ENCODE data around the gene IWS1. TPM values are rescaled to one million over a fixed set of nuclear protein-coding genes. Genes with fewer than 3 reads are reported as not detected.

Gene IWS1
- polyA plus RNA-seq, 2 of the 4 experiments (the other 2 are of a cell fraction), result 56.6 to 69.1 TPM

GRCh38 chr2:127552336-127552735 is 26.0 kb upstream of the IWS1 start:
- CTCF ChIA-PET, result interaction anchor here (1.2 to 1.4 kb wide), 2 partner anchors 13 to 144 kb away, joined by 3 to 4 read pairs; no protein-coding TSS in a partner anchor
- DNase-seq (ENCODE audit: low read depth in 1 of 2, low spot score in 1 of 2), result no peak
- no peak for FAIRE-seq
- ATAC-seq, result no peak
- Histone ChIP-seq H3K27ac (no peak overlapping the region), H3K4me2 (no peak overlapping the region), H3K9me3 (peaks cover 2% of the 10 kb centered on the region; the same call in 2 of the 3 replicates), H3K4me1 (no peaks in the 10 kb centered on the region), H3K4me3 (no peak overlapping the region)
- POLR2A ChIA-PET, result no interaction called here
- TF ChIP-seq ZFP36 (IDR thresholded peaks at IDR 0.05; ENCODE audit: borderline replicate concordance, partially characterized antibody) (no peak), FOSB (CRISPR knock-in tag; IDR thresholded peaks at IDR 0.05) (no peak), TP53 (CRISPR knock-in tag; IDR thresholded peaks at IDR 0.05) (no peak), EHF (CRISPR knock-in tag; IDR thresholded peaks at IDR 0.05) (no peak), CBX8 (IDR thresholded peaks at IDR 0.05) (no peak), CEBPB (IDR thresholded peaks at IDR 0.05) (no peak)
- WGBS (ENCODE audit: missing lambda C conversion rate), result 56% methylated on average over 6 of the region's 6 CpGs

GRCh38 chr2:127551221-127551930 is 25.1 kb upstream of the IWS1 start:
- DNase-seq (ENCODE audit: low read depth in 1 of 2, low spot score in 1 of 2) (no peak), ATAC-seq (no peak; a peak in 1 of 6 replicates), FAIRE-seq (no peak)
- ChIA-PET POLR2A (no interaction called here), CTCF (interaction anchor here (1.0 to 1.4 kb wide), 3 partner anchors 15 to 144 kb away, joined by 3 to 4 read pairs (median 4); no protein-coding TSS in a partner anchor)
- H3K27ac ChIP-seq, result no peak overlapping the region
- no peaks in the 10 kb centered on the region for H3K4me1 ChIP-seq
- WGBS (ENCODE audit: missing lambda C conversion rate), result 55% methylated on average over 7 of the region's 7 CpGs
- no peak for TF ChIP-seq HOXA7 (CRISPR knock-in tag; IDR thresholded peaks at IDR 0.05)
- no peak for TF ChIP-seq PBX3 (IDR thresholded peaks at IDR 0.05)
- no peak for TF ChIP-seq NR3C1 (IDR thresholded peaks at IDR 0.05)
- no peak for TF ChIP-seq CEBPB (IDR thresholded peaks at IDR 0.05)
- no peak for TF ChIP-seq FOSB (CRISPR knock-in tag; IDR thresholded peaks at IDR 0.05)
- no peak for TF ChIP-seq REST (IDR thresholded peaks at IDR 0.05)
- no peak for TF ChIP-seq RNF2 (IDR thresholded peaks at IDR 0.05; ENCODE audit: borderline replicate concordance, low read depth)
- no peak for TF ChIP-seq TP53 (CRISPR knock-in tag; IDR thresholded peaks at IDR 0.05)
- no peak for TF ChIP-seq HMGXB4 (CRISPR knock-in tag; IDR thresholded peaks at IDR 0.05; ENCODE audit: borderline replicate concordance)
- H3K4me3 ChIP-seq, result no peak overlapping the region
- no peak overlapping the region for H3K4me2 ChIP-seq
- H3K9me3 ChIP-seq, result peaks cover 2% of the 10 kb centered on the region; the same call in 1 of the 3 replicates

GRCh38 chr2:127546797-127547196 is 20.5 kb upstream of the IWS1 start:
- Histone ChIP-seq H3K4me3 (no peak overlapping the region), H3K4me1 (peaks cover 8% of the 10 kb centered on the region; the same call in 1 of the 3 replicates), H3K4me2 (no peak overlapping the region), H3K9me3 (peaks cover 2% of the 10 kb centered on the region; the same call in 1 of the 3 replicates), H3K27ac (no peak overlapping the region)
- CTCF ChIA-PET, result no interaction called here
- WGBS (ENCODE audit: missing lambda C conversion rate), result 6% methylated on average over 3 of the region's 3 CpGs
- DNase-seq (ENCODE audit: low read depth in 1 of 2, low spot score in 1 of 2) (no peak), ATAC-seq (no peak), FAIRE-seq (no peak)
- POLR2A ChIA-PET, result no interaction called here
- no peak for TF ChIP-seq ZSCAN20 (CRISPR knock-in tag; IDR thresholded peaks at IDR 0.05)
- TF ChIP-seq HOXB13 (CRISPR knock-in tag; IDR thresholded peaks at IDR 0.05; ENCODE audit: low read depth), result no peak
- no peak for TF ChIP-seq EP300 (IDR thresholded peaks at IDR 0.05)
- no peak for TF ChIP-seq ELK1 (IDR thresholded peaks at IDR 0.05; ENCODE audit: low read depth, low read length)
- TF ChIP-seq ZNF302 (CRISPR knock-in tag; IDR thresholded peaks at IDR 0.05), result no peak
- no peak for TF ChIP-seq CHD2 (IDR thresholded peaks at IDR 0.05; ENCODE audit: low read length, partially characterized antibody)
- TF ChIP-seq JUN (IDR thresholded peaks at IDR 0.05), result no peak
- TF ChIP-seq MAX (IDR thresholded peaks at IDR 0.05), result no peak
- TF ChIP-seq RNF2 (IDR thresholded peaks at IDR 0.05; ENCODE audit: borderline replicate concordance, low read depth), result no peak
- TF ChIP-seq MAFK (IDR thresholded peaks at IDR 0.05; ENCODE audit: partially characterized antibody), result no peak
- TF ChIP-seq POLR2A (IDR thresholded peaks at IDR 0.05; ENCODE audit: low read length), result no peak
- TF ChIP-seq MAZ (IDR thresholded peaks at IDR 0.05; ENCODE audit: borderline replicate concordance, low read depth, low read length), result no peak
- TF ChIP-seq BHLHE40 (IDR thresholded peaks at IDR 0.05; ENCODE audit: low read depth, low read length), result no peak
- no peak for TF ChIP-seq USF2 (IDR thresholded peaks at IDR 0.05)
- no peak for TF ChIP-seq HEYL (CRISPR knock-in tag; IDR thresholded peaks at IDR 0.05)

Measured in A549 (cell line).